ENCODE results near the gene BMP7. TPM values are rescaled to one million over a fixed set of nuclear protein-coding genes. Genes with fewer than 3 reads are reported as not detected.

BMP7 gene
- total and polyA plus RNA-seq, 2 of the 8 experiments (the other 6 are each of a cell fraction or from before 2014, with no cell fraction given), result 9.2 to 14.7 TPM

DNA sequence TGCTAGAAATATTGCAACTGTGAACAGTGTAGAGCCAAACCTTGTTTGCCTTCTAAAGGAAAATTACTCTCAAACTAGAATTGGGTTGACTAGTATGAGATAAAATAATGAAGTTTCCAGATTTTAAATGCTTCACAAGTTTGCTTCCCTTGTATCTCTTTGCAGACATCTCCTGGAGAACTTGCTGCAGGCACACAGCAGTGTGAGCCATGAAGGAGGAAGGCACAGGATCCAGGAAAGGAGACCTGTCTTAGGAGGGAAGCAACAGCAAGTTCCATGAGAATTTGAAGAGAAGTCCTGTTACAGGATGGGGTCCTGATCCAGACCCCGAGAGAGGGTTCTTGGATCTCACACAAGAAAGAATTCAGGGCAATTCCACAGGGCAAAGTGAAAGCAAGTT is 115.9 kb downstream of the BMP7 start:
- Histone ChIP-seq H4K5ac (ENCODE audit: insufficient read length, low read depth, low read length) (no peak overlapping the region), H4K91ac (replicated peaks; ENCODE audit: insufficient read length, low read length) (no peak overlapping the region), H3K4me2 (ENCODE audit: insufficient read depth in 1 of 2, low read depth in 2 of 2, low read length in 2 of 2) (no peak overlapping the region), H3K27ac (ENCODE audit: low read depth, low read length) (no peak overlapping the region), H2BK120ac (replicated peaks; ENCODE audit: low read depth, low read length) (no peak overlapping the region), H3K9ac (replicated peaks in 1 of 4; ENCODE audit: extremely low read depth in 1 of 4, low read depth in 3 of 4, low read length in 3 of 4) (no peak overlapping the region), H2AK5ac (ENCODE audit: low read depth, low read length) (no peak overlapping the region), H4K8ac (ENCODE audit: extremely low read depth, insufficient read depth, low read length) (no peak overlapping the region), H3K4ac (replicated peaks; ENCODE audit: insufficient read length, low read depth, low read length) (no peak overlapping the region), H3K56ac (replicated peaks; ENCODE audit: insufficient read length, low read depth, low read length) (no peak overlapping the region), H3K14ac (ENCODE audit: insufficient read length) (no peak overlapping the region), H2BK20ac (ENCODE audit: low read length) (no peak overlapping the region), H3K23me2 (ENCODE audit: low read depth, low read length) (no peaks in the 10 kb centered on the region), H4K20me1 (replicated peaks in 1 of 2; ENCODE audit: control insufficient read depth in 1 of 2, insufficient read depth in 2 of 2, low read length in 2 of 2) (no peaks in the 10 kb centered on the region), H3K4me1 (replicated peaks in 1 of 4; ENCODE audit: control insufficient read depth in 3 of 4, insufficient read depth in 4 of 4, low read length in 3 of 4) (no peaks in the 10 kb centered on the region), H3K79me2 (ENCODE audit: control insufficient read depth in 1 of 2, insufficient read depth in 2 of 2, low read length in 2 of 2) (no peaks in the 10 kb centered on the region), H2BK15ac (ENCODE audit: low read length) (no peak overlapping the region), H3K79me1 (ENCODE audit: low read depth, low read length) (no peaks in the 10 kb centered on the region), H3K18ac (ENCODE audit: extremely low read depth, low read length) (no peak overlapping the region), H3K9me3 (ENCODE audit: insufficient read depth in 2 of 2, low read depth in 1 of 2, low read length in 1 of 2) (no peaks in the 10 kb centered on the region), H3K36me3 (ENCODE audit: control insufficient read depth in 2 of 4, insufficient read depth in 4 of 4, low read length in 3 of 4) (no peaks in the 10 kb centered on the region), H3K23ac (ENCODE audit: insufficient read length) (no peak overlapping the region), H3K4me3 (ENCODE audit: extremely low read depth in 1 of 4, insufficient read depth in 2 of 4, low read depth in 3 of 4, low read length in 4 of 4) (no peak overlapping the region), H2AFZ (ENCODE audit: low read length) (no peak overlapping the region), H2BK12ac (ENCODE audit: low read depth, low read length) (no peak overlapping the region), H2BK5ac (ENCODE audit: low read depth, low read length) (no peak overlapping the region), H3K27me3 (replicated peaks in 1 of 4; ENCODE audit: control insufficient read depth in 3 of 4, extremely low read depth in 1 of 4, insufficient read depth in 3 of 4, low read length in 3 of 4) (no peaks in the 10 kb centered on the region; a peak in 1 of 7 replicates)
- no peak for FAIRE-seq
- TF ChIP-seq SIN3A (conservative IDR thresholded peaks at IDR 0.05 in 1 of 2, IDR thresholded peaks at IDR 0.05 in 1 of 2; ENCODE audit: low read depth in 1 of 2, low read length in 2 of 2) (no peak), KDM5A (IDR thresholded peaks at IDR 0.05; ENCODE audit: low read length) (no peak)
- 100% methylated on average over 1 of the region's 1 CpG; no CpG with 5 or more reads in 1 of the 2 experiments for WGBS, 2 experiments (ENCODE audit: extremely low coverage in 1 of 2, insufficient coverage in 1 of 2, insufficient read length in 1 of 2, insufficient replicate concordance in 2 of 2, low coverage in 1 of 2, low lambda C conversion rate in 2 of 2, missing lambda C conversion rate in 1 of 2)
- CTCF ChIA-PET (ENCODE audit: partially characterized antibody), result no interaction called here
- DNase-seq (ENCODE audit: low read depth in 1 of 2, low spot score in 2 of 2), result no peak
- POLR2A ChIA-PET (ENCODE audit: partially characterized antibody), result no interaction called here

Measured in H1 (cell line).